NCI-H2081 (cell line): ENCODE measurements around the gene ARHGAP19.

ENCODE experiments used
- DNase-seq, 2 experiments: peaks; one replicate each; lab custom pipeline; 2025; lab: John Stamatoyannopoulos, UW

The ARHGAP19 gene, protein sequence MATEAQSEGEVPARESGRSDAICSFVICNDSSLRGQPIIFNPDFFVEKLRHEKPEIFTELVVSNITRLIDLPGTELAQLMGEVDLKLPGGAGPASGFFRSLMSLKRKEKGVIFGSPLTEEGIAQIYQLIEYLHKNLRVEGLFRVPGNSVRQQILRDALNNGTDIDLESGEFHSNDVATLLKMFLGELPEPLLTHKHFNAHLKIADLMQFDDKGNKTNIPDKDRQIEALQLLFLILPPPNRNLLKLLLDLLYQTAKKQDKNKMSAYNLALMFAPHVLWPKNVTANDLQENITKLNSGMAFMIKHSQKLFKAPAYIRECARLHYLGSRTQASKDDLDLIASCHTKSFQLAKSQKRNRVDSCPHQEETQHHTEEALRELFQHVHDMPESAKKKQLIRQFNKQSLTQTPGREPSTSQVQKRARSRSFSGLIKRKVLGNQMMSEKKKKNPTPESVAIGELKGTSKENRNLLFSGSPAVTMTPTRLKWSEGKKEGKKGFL

DNA sequence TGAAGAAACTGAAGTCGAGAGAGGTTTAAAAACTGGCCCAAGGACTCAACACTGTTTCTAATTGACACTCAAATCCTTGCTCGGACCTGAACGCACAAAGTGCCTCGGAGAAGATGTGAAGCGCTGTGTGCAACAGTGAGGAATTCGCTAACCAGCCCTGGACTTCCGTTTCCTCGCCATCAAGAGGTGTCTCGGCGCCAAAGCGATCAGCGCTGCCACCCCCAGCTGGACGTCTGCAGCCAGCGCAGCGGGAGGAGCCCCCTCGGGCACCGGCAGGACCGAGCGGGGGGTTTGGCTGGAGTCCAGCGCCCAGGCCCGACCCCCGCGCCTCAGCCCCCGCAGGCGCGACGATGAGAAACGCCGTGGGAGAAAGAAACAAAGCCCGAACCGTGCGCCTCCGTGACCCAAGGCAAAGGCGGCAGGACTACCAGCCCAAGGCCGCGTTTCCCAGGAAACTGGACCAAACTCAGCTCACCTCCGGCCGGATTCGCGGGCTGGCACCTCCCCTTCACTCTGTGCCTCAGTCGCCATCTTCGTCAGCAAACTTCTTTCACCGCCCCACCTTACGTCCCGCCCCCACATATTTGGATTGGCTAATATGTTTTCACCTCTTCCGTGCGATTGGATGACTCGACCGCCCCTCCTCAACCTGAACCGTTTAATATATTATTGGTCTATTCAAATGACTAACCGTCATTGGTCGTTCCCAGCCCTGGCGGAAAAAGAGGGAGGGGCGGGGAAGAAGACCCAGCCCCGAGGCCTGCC, at the start of gene ARHGAP19:
Gene ARHGAP19 (minus strand): TSS at position 541 of the 765 bp plus-strand sequence. CDS start 10 bp downstream, at position 531.
- DNase-seq: peak; percentile 94 to 97

DNA sequence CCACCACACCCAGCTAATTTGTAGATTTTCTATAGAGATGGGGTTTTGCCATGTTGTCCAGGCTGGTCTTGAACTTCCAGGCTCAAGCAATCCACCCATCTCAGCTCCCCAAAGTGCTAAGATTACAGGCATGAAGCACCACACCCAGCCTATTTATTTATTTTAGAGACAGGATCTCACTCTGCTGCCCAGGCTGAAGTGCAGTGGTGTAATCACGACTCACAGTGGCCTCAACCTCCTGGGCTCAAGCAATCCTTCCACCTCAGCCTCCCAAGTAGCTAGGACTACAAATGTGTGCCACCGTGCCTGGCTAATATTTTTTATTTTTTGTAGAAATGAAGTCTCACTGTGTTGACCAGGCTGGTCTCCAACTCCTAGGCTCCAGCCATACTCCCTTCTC, 49.0 kb upstream of the ARHGAP19 start:
- DNase-seq: no peak

DNA sequence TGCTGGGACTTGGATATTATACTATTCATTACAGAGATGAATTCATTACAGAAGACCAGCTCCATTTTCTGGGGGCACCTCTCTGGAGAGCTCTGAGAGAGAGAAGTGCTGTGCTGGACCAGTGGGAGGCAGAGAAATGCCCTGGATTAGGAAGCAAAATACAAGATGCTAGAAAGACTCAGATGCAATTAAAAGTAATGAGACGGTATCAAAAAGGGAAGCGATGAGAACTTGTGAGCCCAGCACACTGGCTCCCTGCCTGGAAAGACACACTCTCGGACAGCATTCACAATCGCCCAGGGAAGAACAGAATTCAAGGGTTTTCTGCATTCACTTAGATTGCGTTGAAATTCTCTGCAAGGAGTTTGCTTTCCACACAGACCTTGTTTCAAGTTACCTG, 45.6 kb upstream of the ARHGAP19 start:
- DNase-seq: no peak

DNA sequence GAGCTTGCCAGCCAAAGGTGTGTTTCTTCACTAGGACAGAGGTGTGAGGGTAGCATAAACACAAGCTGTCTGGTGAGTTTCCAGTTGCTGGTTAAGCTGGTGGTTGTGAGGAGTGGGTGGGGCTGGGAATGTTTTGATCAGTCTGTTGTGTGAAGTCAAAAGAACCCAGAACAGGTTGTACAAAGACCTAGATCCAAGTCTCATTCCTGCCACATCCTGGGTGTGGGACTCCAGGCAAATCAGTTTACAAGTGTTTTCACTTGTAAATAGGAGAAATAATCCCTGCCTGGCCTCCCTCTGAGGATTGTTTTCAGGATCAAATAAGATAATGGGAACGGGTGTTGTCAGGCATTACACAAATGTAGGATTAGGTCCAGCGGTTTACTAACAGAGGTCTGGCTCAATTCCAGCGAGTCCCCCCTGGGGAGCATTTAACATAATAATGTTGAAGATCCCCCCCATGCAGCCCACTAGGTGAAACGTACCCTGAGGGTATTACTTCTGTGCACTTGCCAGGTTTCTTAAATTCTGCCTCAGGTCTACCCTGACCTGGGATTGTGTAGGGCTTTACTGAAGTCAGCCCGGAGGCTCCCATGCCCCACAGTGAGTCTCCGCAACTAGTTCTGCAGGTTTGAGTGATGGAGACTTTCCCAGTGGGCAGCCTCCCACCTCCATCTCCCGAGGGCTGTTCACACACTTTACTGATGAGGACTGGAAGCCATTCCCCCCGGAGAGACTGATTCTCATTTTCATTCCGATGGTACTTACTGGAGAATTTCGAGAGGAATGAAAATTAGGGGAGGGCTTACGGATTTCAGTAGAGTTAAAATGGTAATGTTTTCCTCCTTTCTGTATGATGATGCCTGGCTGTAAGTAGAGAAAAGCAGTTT, 44.8 kb upstream of the ARHGAP19 start:
- DNase-seq: peak in 1 of 2 experiments; percentile 53

DNA sequence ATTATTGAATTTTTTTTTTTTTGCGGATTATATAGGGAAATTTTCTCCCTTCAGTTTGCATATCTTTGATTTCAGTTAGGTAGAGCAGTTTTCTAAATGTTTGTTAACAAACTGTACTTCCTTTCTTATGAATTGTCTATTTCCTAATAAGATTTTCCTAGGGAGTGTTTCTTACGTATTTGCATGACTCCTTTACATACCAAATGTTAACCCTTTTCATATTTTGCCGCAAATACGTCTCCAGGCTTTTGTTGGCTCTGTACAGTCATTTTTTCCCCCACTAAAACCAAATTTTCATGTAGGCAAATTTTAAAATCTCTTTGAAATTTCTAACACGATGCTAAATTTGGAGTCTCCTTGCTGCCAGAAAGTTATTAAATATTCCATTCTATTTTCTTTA, 44.0 kb upstream of the ARHGAP19 start:
- no peak for DNase-seq

DNA sequence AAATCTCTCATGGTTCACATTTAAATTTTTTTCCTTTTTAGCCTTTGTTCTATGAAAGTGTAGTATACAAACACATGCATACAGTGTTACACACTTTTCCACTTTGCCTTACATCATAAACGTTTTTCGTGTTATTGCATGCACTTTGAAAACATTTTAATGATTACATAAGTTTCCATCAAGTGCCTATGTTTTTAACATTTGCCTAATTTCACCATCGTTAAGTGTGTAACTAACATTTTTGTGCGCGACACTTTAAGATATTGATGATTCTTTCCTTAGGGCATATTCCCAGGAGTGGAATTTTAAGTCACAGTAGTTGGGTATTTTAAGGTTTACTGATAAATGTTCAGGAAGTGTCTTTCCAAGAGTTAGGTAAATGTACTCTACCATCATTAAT, 43.6 kb upstream of the ARHGAP19 start:
- DNase-seq: no peak

DNA sequence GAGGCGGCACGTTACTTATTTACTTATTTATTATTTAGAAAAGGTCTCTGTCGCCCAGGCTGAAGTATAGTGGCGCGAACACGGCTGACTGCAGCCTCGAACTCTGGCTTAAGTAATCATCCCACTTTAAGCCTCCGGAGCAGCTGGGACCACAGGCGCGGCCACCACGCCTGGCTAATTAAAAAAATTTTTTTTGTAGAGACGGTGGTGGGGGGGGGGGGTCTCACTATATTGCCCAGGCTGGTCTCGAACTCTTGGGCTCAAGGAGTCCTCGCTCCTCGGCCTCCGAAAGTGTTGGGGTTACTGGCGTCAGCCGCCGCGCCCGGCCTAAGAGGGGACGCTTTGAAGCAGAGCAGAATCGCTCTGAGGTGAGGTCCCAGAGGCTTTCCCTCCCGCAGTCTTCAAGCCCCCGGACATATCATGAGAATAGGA, 42.8 kb upstream of the ARHGAP19 start:
- DNase-seq: no peak

DNA sequence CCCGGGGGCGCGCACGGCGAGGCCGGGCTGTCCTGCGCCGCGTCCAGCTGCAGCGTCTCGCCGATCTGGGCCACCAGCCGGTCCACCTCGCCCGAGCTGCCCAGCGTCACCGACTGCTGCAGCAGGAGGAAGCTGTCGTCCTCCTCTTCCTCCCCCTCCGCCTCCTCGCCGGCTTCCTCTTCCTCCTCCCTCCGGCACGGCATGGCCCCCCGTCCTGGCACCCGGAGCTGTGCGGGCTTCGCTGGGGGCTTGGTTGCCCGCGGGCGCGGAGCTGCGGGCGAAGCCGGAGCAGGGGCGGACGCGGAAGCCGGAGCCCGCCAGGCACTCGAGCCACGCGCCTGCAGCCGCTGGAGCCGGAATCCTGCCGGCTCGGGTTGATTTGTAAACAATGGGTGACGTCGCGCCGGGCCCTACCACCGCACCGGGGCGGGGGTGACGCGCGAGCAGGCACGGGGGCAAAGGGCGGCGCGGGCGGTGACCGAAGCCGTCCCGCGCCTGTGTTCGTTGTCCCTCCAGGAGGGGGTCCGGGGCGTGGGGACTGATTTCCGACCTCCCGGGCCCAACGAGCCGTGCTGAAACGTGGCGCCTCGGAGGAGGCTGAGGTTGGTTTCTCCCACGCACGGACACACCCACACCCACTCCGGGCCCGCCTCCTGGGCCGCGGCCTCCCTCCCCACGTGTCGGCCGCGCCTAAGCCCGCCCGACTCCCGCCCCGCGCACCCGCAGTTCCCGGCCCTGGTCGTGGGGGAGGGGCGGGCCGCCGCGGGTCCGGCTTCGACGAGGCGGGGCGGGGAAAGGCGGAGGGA, 42.1 kb upstream of the ARHGAP19 start, which contains the start of gene FRAT2:
Gene FRAT2 (minus strand): TSS at position 360 of the 806 bp plus-strand sequence. CDS start 157 bp downstream, at position 203.
- DNase-seq: peak; percentile 74

DNA sequence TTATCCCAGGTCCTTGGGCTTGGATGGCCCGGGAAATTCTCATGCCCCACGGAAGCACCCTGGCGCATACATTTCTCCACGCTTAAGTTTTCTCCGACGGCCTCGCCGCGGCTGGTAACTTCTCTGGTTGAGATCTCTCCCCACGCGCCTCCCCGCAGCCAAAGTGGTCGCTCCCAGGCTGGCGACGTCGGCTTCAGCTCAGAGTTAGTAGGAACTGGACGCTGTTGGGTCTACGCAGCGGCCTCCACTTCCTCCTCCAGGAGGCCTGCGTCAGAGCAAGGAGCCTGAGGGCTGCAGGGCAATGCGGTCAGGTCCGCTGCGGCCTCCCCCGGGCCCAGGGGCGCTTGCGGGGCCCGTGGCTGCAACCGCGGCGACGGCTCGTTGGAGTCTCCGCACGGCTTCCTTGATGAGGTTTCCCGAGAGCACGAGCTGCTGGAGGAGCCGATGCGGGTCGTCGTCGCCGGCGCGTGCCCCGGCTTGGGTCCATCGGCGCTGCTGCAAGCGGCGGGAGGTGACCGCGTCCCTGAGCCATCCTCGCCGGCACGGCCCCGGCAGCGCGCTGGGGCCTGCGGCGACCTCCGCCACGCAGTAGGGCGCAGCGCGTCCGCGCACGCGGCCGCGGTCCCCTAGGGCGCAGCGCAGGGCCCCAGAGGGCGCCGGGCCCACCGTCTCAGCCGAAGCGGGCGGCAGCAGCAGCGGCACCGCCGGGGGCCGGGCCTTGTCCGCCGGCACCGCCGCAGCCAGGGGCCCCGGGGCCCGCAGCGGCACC, 41.3 kb upstream of the ARHGAP19 start:
- DNase-seq: peak in 1 of 2 experiments; percentile 25

DNA sequence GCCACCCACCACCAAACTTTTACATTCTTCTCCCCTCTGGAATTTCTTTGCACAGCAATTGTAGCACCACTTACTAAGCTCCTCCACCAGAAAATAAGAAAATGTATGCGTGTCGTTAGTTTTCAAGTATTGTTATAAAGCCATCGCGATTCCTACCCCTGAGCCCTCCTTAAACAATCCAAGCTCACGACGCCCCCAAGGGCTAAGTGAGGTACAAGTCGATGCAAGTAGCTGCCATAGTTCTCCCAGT, 40.8 kb upstream of the ARHGAP19 start:
- no peak for DNase-seq

DNA sequence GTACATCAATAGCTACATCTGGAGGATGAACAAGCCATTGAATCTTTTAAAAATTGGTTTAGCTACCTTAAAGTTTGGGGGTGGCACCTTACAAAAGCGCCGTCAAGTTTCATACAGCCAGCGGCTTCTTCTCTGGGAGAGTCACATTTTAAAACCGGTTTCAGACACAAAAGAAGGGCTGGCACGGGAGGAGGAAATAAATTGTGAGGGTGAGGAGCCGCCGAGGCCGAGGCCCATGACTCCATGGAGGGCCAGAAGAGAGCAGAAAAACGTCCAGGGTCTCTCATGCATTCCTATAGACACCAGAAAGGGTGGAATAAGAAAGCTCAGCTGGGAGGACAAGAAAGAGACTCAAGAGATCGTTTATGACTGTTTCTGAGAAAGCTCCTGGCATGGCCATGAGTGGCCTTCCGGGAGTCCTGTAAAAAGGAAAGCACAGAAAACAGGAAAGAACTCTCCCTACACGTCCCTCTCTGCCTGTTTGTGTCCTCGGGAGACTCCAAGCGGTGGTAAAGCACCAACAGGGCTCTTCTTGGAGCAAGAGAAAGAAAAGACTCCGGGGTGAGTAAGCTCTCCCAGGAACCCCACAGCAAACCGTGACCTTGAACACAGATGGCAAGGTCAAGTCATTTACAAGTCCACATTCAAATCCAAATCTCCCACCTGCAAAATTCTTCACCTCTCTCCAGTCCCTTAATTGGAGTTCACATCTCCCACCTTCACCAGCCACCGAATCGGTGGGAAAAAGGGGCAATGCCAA, 40.3 kb upstream of the ARHGAP19 start:
- DNase-seq: peak in 1 of 2 experiments; percentile 37

DNA sequence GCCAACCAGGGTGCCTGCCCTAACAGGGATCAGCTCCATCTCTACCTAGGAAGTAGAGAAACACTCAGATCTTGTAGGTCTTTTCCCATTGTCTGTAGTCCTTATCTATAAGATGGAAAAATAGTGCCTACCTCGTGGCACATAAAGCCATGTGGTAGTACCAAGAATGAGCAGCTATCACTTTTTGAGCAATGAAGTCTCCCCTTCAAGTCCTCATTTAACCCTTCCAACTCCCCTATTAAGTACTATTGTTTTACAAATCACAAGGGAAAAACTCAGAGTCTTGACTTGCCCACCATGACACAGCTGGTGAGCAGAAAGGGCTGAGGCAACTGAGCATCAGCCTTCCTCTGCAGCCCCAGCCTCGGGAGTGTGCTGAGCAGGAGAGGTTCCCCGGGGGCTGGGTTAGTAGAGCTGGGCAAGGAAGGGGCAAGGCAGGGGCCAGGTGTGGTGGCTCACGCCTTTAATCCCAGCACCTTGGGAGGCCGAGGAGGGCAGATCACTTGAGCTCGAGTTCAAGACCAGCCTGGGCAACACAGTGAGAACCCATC, 38.8 kb upstream of the ARHGAP19 start:
- no peak for DNase-seq

DNA sequence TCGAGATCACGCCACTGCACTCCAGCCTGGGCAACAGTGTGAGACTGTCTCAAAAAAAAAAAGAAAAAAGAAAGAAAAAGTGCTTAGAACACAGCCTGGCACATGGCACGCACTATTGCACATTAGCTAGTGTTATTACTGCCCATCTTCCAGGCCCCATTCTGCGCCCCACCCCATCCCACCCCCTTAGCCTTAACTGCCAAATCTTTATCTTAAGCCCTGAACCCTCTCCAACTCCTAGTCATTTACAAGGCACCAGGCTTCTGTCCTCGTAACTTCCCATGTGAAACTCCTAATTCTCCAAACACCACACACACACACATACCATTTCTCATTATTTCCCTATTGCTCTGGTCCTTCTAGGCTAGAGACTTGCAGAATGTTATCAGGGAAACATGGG, 37.3 kb upstream of the ARHGAP19 start:
- no peak for DNase-seq

DNA sequence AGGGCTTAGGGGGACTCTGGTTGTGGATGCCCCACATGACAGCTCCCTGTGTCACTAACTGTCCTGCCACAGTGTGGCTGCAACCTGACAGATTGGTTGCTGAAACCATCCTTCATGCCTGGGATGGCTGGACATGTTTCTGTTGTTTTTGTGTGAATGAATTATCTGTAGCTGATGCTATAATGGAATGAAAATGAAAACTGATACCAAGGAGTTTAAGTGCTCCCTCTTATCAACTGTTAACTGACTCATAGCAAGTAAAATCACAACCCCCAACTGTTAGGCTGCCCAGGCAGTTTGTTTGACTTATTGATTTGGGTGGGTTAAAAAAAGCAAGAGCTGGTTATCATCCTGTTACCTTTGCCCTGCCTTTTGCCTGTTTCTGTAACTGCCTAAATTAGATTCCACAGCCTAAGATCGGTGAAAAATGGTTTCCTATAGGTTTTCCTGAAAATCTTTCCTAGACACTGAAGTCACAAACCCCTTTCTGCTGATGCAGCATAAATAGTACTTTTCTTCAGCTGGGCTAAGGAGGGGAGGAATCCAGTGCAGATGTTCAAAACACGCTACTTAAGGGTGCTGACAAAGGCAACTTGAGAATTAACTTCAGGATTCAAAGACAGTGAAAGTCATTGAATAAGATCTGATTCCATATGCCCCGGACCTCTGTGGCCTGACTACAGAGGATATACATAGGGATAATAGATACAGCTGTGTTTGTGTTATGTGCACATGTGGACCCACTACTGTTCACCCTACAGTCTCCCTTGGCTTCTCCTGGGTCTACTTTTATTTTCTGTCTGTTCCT, 36.4 kb upstream of the ARHGAP19 start:
- DNase-seq: no peak

DNA sequence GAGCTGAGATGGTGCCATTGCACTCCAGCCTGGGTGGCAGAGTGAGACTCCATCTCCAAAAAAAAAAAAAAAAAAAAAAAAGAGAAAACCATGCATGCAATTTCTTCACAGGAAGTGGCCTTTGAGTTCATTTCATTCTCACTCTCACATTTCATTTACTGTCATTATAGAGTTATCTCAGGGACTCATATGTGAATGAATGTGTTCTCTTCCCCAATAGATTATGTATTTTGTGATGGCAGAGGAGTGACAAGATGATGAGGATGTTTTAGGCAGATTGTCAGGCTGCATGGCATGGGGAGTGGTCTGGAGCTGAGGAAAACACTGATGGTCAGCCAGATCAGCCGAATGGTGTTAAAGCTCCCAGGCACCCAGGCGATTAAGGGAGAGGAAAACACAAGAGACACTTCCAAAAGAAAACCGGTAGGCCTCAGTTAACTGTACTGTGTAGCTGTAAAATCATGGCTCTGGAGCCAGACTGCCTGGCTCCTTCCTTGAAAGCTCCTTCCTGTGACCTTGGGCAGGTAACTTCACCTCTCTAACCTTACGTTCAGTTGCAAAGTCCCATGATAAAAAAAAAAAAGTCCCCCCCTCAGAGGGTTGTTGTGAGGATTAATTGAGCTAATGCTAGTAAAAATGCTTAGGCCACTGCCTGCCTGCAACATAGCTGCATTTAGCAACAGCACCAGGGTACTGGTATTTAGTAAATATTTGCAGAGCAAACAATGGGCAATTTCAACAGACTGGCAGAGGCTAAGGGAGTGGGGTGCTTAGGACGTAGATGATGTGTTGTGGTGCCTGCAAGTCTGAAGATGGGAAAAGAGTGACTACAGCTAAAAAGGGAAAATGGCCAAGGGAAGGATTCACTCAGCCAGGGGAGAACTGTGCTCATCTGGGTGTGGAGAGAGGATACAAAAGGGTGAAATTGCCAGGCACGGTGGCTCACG, 35.2 kb upstream of the ARHGAP19 start:
- peak in 1 of 2 experiments; percentile 27 for DNase-seq

DNA sequence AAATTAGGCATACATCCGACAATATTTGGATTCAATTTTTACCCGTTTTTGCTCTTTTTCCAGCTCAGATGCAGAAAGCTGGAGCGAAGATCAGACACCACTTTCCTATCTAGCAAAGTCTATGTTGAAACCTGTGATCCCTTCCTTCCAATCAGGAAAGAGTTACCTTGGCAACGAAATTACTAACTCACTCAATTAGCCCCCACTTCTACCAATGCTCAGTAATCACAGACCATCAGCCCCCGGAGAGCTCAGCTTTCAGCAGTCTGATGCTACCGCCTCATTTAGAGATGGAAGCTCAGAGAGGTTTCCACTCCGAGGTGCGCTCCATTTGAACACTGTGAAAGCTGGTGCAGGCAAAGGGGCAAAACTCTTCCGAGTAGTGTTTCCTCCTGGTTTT, 33.3 kb upstream of the ARHGAP19 start:
- no peak for DNase-seq

DNA sequence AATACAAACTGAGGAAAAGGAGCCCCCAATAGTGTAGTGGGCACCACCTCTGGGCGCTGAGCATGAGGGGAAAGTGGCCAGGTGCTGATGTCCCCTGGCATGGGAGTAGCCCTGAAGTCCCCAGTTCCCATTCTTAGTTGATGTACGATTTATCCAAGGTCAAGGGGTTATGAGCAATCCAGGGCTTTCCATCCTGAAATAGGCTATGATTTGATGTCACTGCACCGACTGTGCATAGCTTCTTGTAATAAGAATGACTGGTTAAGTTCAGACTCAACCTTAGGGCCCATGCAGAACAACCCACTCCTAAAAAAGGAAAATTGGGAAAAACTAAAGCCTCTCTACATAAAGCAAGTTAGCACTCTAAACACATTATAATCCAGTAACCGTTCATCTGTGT, 31.1 kb upstream of the ARHGAP19 start:
- DNase-seq: no peak
